ENCODE measurements around the gene CRNKL1.
"Not testable (repeated sequence)": the region's sequence is repeated elsewhere in the genome, so short reads cannot be mapped to it uniquely, and the experiment has no call there.

CRNKL1 gene

DNA sequence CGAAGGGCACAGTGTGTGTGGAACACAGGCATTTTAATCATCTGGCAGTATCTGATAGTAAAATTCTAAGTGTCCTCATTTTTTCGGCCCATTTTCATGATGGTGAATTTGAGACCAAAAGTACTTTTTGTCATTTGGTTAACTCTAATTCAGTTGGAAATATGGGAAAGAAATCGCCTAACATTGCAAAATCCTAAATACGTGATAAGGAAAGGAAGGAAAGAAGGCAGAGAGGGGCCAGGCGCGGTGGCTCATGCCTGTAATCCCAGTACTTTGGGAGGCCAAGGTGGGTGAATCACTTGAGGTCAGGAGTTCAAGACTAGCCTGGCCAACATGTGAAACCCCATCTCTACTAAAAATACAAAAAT lies 48.3 kb downstream of the CRNKL1 start:
- DNase-seq = not testable (repeated sequence)

DNA sequence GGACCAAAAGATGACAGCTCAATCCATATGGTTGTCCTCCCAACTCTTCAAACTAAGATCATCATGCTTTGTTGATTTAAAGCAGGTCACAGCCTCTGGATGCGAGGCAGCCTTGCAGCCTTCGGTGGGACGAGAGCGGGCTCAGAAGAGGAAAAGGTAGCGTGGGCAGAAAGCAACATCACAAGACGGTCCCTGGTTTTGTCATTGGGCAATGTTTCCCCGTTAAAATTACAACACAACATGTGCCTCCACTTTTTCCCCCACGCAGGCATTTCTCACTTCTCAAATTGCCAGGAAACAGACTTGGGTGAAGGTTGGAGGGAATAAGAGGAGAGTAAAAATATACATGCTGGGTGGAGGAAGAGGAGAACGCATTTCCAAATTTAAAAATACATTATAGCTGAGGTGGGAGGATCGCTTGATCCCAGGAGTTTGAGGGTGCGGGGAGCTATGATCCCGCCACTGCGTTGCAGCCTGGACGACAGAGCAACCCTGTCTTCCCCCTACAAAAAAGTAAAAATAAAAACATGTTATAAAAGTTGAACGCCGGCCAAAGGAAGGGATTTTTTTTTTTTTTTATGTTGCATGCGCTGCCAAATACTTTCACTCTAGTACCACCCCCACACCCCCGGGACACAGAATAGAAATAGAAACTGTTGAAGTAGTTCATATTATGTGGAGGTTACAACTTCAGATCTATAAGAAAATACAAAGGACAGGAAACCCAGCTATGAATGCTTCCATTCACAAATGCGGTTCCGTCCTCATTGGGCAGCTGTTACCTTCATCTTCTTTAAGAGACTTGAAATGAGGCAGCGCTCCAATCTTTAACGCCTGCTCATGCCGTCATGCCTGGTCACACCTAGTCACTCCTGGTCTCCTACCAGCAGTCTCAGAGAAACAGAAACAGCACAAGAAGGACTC lies 49.0 kb downstream of the CRNKL1 start:
- no peak for DNase-seq

DNA sequence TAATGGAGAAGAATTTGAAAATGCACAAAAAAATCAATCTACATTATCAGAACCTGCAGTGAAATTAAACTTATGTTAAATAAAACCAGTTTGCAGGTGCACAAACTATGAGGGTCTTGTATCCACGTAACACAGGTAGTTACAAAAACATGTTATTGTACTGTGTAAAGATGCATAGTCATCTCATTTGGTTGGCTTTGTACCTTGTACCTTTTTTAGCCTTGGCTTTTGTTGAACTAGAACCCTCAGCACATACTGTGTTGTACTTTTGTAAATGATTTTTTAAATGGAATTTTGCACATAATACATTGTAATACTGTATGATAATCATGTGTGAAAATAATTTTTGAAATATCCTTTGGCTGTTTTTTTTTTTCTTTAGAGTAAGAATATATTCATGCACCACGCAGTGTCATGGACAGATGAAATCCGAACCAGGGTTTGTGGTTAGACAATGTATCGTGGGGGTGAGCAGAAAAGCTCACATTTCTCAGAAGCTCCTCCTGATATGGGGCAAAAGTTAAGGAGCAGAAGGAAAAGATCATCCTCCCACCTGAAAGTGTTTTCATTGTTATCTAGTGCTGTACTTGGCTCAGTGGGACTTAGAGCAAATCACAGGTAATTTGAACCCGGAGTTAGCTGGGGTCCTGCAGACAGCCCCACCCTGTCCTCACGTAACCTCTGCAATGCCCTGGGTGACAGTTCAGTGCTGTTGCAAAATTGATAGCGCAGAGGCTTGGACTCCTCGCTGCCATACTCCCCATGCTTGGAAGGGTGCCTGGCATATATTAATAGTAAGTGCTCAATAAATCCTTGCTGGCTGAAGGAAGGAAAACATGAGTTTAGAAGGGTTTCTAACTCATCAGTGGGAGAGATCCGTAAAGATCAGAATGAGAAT lies 49.9 kb downstream of the CRNKL1 start:
- DNase-seq = no peak

DNA sequence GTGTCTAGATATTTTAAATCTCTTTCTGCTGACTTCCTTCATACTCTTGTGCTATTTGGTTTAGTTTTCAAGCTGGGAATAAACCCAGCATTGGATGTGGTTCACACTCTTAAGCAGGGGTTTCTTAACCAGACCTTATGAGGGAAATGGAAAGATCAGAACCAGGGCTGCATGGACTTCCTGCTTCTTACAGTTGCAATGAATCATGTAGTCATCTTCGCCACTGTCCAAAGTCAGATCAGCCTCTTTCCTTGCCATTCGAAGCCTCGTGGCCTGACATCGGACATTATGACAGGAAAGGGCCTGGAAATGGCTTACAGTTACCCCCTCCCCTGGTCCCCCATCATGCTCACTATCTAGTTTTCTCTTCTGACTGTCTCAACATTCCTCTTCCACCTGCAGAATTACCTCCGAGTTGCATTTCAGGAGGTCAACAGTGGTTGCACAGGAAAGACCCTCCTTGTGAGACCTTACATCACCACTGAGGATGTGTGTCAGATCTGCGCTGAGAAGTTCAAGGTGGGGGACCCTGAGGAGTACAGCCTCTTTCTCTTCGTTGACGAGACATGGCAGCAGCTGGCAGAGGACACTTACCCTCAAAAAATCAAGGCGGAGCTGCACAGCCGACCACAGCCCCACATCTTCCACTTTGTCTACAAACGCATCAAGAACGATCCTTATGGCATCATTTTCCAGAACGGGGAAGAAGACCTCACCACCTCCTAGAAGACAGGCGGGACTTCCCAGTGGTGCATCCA lies 51.9 kb downstream of the CRNKL1 start:
- DNase-seq = no peak

DNA sequence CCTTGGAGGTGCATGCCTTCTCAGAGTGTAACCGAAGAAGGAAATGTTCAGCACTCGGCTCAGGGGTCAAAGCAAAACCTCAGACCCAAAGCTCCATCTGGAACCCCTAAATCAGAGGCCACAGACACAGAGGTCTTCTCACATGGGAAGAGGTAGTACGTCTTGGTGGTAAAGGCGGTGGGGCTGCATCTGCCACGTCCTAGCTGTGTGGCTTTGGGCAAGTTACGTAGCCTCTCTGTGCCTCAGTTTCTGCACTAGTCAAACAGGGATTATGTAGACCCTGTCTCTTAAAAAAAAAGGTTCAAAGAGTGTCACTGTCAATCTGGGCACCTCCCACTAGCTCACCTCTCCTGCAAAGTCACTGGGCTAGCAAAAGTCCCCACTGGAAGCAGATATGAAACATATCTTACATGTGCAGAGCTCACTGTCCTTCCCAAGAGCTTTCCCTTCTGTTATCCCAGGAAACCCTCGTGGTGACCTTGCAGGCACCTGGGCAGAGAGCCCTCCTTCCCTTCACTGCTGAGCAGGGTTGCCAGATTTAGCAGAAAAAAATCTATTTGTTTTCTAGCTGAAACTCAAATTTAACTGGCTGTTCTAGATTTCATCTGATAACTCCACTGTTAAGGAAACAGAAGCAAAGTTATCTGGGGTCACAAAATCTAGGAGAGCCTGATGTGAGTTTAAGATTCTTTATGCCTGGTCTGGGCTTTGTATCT lies 53.1 kb downstream of the CRNKL1 start:
- no peak for DNase-seq

DNA sequence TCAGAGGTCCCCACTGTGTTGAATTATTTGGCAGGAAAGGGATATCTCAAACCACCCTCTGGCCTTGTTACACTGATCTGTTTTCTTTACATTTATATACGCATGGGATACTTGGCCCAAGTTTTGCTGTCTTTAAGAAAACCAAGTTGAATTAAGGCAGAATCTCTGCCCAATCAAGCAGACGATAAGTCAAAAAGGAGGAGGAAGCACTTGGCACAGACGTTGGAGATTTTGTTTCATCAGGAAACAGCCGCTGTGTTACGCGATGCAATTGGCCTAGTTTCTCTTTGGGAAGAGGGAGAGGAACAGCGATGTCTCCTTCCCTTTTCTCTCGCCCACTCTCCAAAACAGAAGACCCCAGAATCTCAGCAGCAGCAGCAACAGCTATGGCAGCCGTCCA lies 55.3 kb downstream of the CRNKL1 start:
- no peak for DNase-seq

DNA sequence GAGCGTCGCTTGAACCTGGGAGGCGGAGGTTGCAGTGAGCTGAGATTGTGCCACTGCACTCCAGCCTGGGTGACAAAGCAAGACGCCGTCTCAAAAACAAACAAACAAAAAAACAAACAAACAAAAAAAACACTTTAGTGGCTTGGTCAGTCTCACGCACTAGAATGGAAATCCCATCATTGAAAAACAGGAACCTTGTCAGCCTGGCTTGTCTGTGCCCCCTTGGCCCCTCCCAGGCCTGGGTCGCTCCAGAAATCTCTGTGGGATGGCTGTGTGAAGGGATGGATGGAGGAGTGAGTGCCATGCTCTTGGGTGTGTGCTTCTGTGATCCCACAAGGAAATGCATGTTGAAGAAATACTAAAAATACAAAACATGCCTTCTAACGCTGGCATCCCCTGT lies 56.0 kb downstream of the CRNKL1 start:
- no peak for DNase-seq

DNA sequence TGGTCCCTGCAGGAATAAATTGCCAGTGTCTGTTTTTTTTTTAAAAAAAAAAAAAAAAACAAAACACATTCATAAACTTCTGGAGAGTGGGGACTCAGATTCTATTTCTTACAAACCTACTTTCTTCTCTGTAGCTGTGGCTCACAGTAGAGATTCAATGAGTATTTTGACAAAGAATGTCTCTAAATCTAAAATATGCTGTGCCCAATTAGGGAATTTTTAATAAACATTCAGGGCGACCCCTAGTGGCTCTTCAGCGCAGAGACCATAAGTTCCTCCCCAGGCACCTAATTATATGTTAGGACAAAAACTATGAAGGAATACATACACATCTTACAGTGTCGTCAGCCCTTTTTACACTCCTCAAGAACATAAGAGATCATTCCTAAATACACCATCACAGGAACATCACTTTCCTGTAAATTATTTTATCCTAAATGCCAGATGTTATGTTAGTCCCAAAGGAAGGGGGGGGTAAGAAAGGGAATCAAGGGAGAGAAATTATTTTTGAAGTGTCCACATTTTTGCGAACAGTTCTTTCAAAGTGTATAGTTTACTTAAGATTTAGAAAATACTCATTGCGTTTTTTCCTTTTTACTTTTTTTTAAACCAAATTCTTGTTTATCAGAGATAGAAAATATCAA lies 56.9 kb downstream of the CRNKL1 start:
- DNase-seq = no peak

DNA sequence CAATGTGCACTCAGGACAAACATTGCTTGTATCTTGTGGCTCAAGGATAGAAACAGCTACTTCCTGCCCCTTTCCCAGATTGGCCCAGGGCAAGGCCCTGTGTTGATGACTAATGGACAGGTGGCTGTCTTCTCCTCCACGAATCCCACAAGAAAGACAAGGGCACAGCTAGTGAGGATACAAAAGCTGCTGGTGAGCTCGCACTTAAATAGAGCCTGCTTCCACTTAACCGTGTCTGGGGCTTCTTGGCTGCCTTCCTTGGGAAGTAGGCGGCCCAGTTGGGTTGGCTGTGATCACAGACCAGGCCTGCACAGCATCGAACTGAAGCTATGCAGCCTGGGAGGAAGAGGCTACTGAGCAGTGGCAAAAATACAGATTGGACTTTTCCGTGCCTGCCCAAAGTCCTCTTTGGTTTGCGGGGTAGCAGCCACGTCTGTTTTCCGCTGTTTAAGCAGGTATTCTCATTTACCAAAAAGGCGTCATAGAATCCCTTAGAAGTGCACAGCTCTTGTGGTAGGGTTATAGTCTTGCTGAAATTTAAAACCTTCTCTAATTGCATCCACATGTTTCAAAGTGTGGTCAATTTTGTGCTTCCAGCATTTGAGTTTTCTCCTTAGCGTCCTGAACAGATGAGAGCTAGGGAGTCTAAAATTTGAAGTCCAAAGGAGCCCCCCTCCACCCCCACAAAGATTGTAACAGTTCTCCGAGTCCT lies 58.2 kb downstream of the CRNKL1 start:
- no peak for DNase-seq

DNA sequence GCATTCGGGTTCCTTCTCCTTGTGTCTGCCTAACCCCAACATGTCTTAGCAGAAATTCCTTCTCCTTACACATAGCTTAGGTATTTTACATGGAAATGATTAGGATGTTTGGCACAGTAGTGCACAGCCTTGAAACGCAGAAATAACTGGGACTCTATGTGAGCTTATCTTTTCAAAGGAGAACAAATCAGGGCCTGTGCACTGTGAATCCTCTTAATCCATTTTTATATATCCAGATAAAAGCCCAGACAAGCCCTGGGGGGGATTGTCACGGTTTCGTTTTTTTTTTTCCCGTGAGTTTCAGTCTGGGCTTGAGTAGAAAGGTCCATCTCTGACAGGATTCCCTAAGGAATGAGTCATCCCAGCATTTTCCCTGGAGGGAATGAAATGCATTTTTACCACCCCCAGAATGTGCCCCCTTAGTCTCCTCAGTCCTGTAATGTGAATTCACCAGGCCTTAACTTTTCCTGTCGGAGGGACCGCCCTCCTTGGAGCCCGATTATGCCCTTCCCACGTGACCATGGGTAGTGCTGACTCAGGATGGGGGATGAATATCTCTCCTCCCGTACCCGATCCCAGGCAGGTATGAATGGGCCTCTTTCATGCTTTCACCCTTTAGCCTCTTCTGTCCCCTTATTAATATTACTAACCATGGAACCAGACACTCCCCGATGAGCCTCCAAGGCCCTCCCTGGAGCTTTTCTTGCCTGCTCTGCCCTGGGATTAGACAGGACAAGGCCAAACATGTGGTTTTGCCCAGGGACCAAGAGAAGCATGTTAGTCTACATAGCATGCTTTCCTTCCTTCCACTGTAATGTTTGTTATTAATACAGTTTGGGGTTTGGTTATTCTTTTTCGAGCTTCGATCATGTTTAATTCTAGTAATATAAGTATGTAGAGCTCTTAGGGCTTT lies 59.0 kb downstream of the CRNKL1 start:
- no peak for DNase-seq

DNA sequence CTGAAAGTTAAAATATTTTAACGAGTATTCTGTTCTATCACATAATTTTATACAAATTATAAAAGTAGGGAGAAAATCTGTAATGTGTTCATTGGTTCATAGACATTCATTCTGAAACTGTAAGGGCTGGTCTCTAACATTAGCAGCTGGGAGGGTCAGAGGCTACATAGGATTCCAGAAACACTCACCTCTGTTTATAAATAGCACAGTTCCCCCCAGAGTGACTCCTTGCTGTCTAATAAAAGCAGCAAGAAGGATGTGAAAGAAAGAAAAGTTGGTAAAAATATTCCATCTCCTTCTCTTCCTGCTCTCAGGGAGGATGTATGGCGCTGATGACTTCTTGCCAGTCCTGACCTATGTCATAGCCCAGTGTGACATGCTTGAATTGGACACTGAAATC lies 60.4 kb downstream of the CRNKL1 start:
- no peak for DNase-seq

DNA sequence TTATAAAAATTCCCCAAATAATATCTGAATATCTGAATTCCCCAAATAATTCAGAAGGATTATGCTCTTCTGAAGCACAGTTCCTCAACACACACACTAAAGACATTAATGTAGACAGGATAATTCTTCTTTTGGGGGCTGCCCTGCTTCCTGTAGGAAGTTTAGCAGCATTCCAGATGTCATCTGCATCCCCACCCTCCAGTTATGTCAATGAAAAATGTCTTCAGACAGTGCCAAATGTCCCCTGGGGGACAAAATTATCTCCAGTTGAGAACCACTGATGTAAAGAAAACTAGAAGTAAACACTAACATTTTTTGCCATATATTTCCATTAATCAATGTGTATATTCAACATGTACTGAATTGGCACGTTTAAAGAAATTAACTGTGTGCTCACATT lies 61.0 kb downstream of the CRNKL1 start:
- DNase-seq = no peak

DNA sequence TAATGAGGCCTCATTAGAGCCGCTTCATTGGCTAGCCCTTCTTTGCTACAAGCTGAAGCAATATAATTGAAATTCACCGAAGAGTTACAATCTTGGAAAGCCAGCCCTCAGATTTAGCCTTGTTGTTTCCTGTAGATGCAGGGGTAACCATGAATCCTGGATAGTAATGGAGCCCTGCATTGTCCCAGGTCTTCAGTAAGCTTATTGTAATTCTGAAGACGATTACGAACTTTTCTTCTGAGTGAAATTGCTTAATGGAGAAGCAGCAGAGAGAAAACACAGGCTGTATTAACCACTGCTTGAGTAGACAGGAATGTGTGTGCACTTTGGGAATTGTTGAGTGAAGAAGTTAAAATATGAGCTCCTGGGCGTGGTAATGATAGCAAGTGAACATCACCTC lies 61.4 kb downstream of the CRNKL1 start:
- no peak for DNase-seq

DNA sequence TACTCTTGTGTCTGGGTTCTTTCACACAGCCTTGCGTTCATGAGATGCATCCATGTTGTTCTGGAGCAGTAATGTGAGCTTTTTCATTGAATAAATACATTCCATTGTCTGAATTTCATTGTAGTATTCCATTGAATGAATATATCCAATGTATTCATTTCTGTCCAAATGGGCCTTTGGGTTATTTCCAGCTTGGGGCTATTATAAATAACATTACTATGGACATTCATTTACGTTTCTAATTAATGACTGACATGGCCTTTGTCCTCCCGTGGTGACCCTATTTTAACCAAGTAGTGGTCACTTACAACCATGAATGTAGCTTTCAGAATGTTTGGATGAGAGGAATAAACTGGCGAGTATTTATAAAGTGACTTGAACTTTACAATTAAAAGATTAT lies 65.2 kb downstream of the CRNKL1 start:
- DNase-seq = no peak

DNA sequence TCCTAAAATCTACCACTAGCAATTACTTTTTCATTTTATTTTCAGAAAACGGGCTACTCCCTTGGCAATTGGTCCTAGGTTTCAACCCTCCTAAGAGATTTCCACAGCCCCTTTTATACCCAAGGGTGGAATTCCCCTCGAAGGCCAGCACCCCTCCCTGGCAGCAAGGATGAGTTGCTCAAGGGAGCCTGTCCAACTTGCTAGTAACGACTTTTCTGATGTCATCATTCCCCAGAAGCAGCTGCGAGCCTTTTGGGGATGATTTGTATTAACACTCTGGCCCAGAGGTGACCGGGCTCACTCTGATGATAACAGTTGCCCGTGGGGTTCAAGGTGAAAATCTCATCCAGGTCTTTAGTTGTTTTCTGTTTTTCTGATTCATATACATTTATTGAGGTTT lies 65.8 kb downstream of the CRNKL1 start:
- DNase-seq = no peak
